ENCODE data around the gene TTC9.

TTC9 gene

DNA sequence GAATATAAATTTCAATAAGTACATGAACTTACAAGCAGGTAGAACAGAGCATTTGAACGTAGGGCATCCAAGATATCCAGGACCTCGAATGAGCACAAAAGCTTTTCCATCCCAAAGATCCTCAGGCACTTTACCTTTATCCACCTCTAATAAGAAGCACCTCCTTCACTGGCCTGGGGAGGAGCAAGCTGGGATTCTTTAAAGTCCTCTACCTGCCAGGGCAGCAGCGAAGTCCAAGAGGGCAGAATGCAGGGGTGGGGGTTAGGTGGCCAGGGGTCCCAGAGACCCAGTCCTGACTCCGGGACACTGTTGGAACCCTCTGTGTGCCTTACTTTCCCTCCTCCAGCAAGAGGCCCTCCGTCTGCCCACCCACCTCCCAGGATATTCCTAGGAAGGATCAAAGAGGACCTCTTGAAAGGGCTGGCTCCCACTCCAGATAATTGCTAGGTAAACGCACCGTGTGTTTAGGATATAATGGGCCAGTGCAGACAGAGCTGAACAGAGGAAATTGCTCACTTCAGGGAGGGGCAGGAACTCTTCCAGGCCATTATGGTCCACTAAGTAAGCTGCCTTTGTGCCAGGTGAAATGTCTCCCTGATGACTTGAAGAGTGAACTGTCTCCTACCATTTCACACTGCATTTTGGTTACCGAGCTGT lies 68.1 kb downstream of the TTC9 start:
- DNase-seq (ENCODE audit: low read depth) = no peak
- TF ChIP-seq, protein P1, sequence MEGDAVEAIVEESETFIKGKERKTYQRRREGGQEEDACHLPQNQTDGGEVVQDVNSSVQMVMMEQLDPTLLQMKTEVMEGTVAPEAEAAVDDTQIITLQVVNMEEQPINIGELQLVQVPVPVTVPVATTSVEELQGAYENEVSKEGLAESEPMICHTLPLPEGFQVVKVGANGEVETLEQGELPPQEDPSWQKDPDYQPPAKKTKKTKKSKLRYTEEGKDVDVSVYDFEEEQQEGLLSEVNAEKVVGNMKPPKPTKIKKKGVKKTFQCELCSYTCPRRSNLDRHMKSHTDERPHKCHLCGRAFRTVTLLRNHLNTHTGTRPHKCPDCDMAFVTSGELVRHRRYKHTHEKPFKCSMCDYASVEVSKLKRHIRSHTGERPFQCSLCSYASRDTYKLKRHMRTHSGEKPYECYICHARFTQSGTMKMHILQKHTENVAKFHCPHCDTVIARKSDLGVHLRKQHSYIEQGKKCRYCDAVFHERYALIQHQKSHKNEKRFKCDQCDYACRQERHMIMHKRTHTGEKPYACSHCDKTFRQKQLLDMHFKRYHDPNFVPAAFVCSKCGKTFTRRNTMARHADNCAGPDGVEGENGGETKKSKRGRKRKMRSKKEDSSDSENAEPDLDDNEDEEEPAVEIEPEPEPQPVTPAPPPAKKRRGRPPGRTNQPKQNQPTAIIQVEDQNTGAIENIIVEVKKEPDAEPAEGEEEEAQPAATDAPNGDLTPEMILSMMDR (IDR thresholded peaks at IDR 0.05; ENCODE audit: control insufficient read depth, insufficient read depth, low read depth, low read length, missing control alignments) = no peak
- H3K4me3 ChIP-seq (ENCODE audit: control insufficient read depth, low read depth, low read length) = no peak overlapping the region

DNA sequence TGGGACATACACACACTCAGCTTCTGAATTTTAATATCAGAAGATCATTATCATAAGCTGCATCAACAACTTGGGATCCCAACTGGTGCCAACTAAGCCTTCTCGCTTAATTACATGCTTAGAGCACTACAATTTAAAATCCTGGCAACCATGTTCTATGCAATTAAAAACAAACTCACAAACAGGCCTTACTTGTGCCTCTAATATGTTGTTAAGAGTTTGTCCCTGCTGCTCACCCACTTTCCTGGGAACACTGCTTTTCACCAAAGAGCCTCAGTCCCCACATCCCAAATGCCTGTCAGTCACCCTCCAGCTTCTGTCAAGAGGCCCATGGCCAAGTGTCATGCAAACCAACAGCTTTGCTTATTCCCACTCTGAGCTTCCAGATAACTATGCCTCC lies 69.7 kb downstream of the TTC9 start:
- H3K4me3 ChIP-seq (ENCODE audit: control insufficient read depth, low read depth, low read length) = no peak overlapping the region
- TF ChIP-seq, protein P1 (IDR thresholded peaks at IDR 0.05; ENCODE audit: control insufficient read depth, insufficient read depth, low read depth, low read length, missing control alignments) = no peak
- no peak for DNase-seq (ENCODE audit: low read depth)

DNA sequence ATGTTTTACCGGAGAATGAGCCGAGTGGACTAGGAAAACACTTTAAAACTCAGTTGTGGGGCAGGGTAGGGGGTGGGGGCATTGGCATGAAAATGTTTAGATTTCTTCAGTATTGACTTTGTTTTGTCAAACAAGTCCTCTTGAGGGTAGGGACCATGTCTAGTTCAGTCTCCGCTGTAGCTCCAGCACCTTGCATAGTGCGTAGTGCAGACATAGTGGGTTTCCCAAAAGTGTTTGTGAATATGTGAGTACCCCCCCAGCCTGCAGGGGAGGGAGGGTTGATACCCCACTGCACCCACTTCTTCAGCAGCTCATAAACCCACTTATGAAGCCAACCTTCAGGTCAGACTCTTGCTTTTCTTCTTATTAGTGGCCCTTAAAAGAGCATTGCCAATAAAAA lies 71.4 kb downstream of the TTC9 start:
- DNase-seq (ENCODE audit: low read depth) = no peak
- TF ChIP-seq, protein P1 (IDR thresholded peaks at IDR 0.05; ENCODE audit: control insufficient read depth, insufficient read depth, low read depth, low read length, missing control alignments) = no peak
- H3K4me3 ChIP-seq (ENCODE audit: control insufficient read depth, low read depth, low read length) = no peak overlapping the region

DNA sequence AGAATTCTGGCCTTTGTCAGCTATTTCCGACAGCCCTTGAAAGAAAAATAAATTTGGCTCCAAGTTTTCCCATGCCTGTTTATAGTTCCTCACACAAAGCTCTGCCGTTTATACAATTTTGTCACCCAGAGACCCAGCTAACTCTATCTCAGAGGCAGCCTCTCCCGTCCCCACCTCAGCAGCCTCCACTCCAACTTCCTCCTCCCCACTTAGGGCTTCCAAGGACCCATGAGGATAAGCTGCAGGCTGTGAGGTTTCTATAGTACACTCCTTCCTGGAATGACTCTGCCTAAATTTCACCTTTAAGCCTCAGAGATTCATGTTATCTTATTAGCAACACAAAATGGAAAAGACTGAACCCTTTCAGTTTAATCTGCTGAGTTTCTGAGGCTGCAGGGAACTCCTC lies 71.8 kb downstream of the TTC9 start:
- no peak for DNase-seq (ENCODE audit: low read depth)

DNA sequence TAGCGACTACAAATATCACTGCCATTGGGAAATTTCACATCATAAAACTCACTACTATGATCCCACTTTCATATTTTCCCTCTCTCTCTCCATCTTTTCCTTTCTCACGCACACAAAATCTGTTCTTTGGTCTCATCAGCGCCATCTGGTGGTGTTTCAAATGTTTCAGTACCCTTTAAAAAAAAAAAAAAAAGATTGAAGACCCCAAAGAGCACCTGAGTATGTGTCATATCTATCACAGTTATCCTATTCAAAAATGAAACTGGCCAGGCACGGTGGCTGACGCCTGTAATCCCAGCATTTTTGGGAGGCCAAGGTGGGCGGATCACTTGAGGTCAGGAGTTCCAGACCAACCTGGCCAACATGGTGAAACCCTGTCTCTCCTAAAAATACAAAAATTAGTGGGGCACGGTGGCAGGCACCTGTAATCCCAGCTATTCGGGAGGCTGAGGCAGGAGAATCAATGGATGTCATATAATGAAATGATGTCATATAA lies 72.4 kb downstream of the TTC9 start:
- no peak overlapping the region for H3K4me3 ChIP-seq (ENCODE audit: control insufficient read depth, low read depth, low read length)
- peak; percentile 17 for DNase-seq (ENCODE audit: low read depth)
- TF ChIP-seq, protein P1 (IDR thresholded peaks at IDR 0.05; ENCODE audit: control insufficient read depth, insufficient read depth, low read depth, low read length, missing control alignments) = peak; percentile 46

More for the DNA sequence above, 71.8 kb downstream of the TTC9 start:
- TF ChIP-seq, protein P1 (IDR thresholded peaks at IDR 0.05; ENCODE audit: control insufficient read depth, insufficient read depth, low read depth, low read length, missing control alignments) = no peak
- H3K4me3 ChIP-seq (ENCODE audit: control insufficient read depth, low read depth, low read length) = no peak overlapping the region

DNA sequence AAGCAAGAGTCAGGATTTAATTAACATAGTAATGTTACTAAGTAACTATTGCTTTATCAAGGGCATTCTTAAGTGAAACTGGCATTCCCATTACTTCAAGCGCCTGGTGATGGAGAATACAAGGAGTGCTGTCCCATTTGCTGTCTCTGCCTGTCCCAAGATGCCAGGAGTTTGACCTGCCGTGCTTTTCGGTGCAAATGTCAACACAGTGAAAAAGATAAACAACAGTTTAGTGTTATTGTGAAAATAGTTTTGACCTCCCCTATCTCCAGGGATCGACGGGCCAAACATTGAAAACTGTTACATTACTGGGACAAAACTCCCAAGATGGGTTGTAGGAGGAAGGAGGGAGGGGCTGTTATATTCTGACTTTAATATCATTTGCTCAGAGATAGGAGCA lies 74.8 kb downstream of the TTC9 start:
- no peak overlapping the region for H3K4me3 ChIP-seq (ENCODE audit: control insufficient read depth, low read depth, low read length)
- no peak for DNase-seq (ENCODE audit: low read depth)
- TF ChIP-seq, protein P1 (IDR thresholded peaks at IDR 0.05; ENCODE audit: control insufficient read depth, insufficient read depth, low read depth, low read length, missing control alignments) = no peak

Data from AG09309 (cell line).